Measurements from ENCODE around the gene FAM114A1. TPM values are rescaled to one million over a fixed set of nuclear protein-coding genes. Genes with fewer than 3 reads are reported as not detected.
"Not testable (repeated sequence)": the region's sequence is repeated elsewhere in the genome, so short reads cannot be mapped to it uniquely, and the experiment has no call there.

Gene FAM114A1
- polyA plus RNA-seq, 1 donor from 2014 or later, result not detected

- no peak overlapping the region for H3K4me3 ChIP-seq (ENCODE audit: low read length)
- no peak for TF ChIP-seq POLR2AphosphoS5 (IDR thresholded peaks at IDR 0.05)
- no peak for TF ChIP-seq MXI1 (conservative IDR thresholded peaks at IDR 0.05; ENCODE audit: poor library complexity, severe bottlenecking)
- no peak for TF ChIP-seq TAF1 (IDR thresholded peaks at IDR 0.05; ENCODE audit: low read depth)
- peak overlapping the region; percentile 6 for H2AFZ ChIP-seq (ENCODE audit: low read depth, low read length)
Measured at GRCh38 chr4:38985410-38986100, 117.9 kb downstream of the FAM114A1 start.

GRCh38 chr4:38987491-38987890, 119.9 kb downstream of the FAM114A1 start:
- Histone ChIP-seq H3K27ac (ENCODE audit: low read length) (no peak overlapping the region), H2AFZ (ENCODE audit: low read depth, low read length) (no peak overlapping the region), H3K36me3 (ENCODE audit: insufficient read depth, low read length) (no peaks in the 10 kb centered on the region), H3K9me3 (ENCODE audit: low read length) (no peaks in the 10 kb centered on the region), H3K27me3 (ENCODE audit: insufficient read depth, low read depth, low read length) (no peaks in the 10 kb centered on the region), H3K4me2 (ENCODE audit: low read length) (no peak overlapping the region), H3K4me3 (ENCODE audit: low read length) (no peak overlapping the region), H3K9me2 (ENCODE audit: insufficient read depth, low read length) (no peaks in the 10 kb centered on the region), H4K20me1 (ENCODE audit: insufficient read depth) (no peaks in the 10 kb centered on the region), H3K79me2 (replicated peaks; ENCODE audit: insufficient read depth, low read length) (no peaks in the 10 kb centered on the region), H3K9ac (ENCODE audit: low read length) (no peak overlapping the region), H3F3A (ENCODE audit: insufficient read depth, low read length, poor library complexity, severe bottlenecking) (no peaks in the 10 kb centered on the region)
- TF ChIP-seq SMC3 (conservative IDR thresholded peaks at IDR 0.05; ENCODE audit: poor library complexity) (no peak), EP300 (conservative IDR thresholded peaks at IDR 0.05; ENCODE audit: poor library complexity, severe bottlenecking) (no peak), MXI1 (conservative IDR thresholded peaks at IDR 0.05; ENCODE audit: poor library complexity, severe bottlenecking) (no peak), EZH2 (IDR thresholded peaks at IDR 0.05; ENCODE audit: borderline replicate concordance, insufficient read depth, low read length, poor library complexity, severe bottlenecking) (no peak), CTCF (IDR thresholded peaks at IDR 0.05; ENCODE audit: poor library complexity, severe bottlenecking) (no peak), TAF1 (IDR thresholded peaks at IDR 0.05; ENCODE audit: low read depth) (no peak), RAD21 (conservative IDR thresholded peaks at IDR 0.05) (no peak), POLR2AphosphoS5 (IDR thresholded peaks at IDR 0.05) (no peak), REST (IDR thresholded peaks at IDR 0.05; ENCODE audit: borderline replicate concordance) (no peak)

More at GRCh38 chr4:38985410-38986100, 117.9 kb downstream of the FAM114A1 start:
- no peaks in the 10 kb centered on the region for H3K9me2 ChIP-seq (ENCODE audit: insufficient read depth, low read length)
- no peaks in the 10 kb centered on the region for H3K36me3 ChIP-seq (ENCODE audit: insufficient read depth, low read length)
- no peak overlapping the region for H3K9ac ChIP-seq (ENCODE audit: low read length)
- no peaks in the 10 kb centered on the region for H4K20me1 ChIP-seq (ENCODE audit: insufficient read depth)
- H3K27ac ChIP-seq (ENCODE audit: low read length), result peak overlapping the region; percentile 87
- H3K79me2 ChIP-seq (replicated peaks; ENCODE audit: insufficient read depth, low read length), result no peaks in the 10 kb centered on the region
- no peaks in the 10 kb centered on the region for H3F3A ChIP-seq (ENCODE audit: insufficient read depth, low read length, poor library complexity, severe bottlenecking)
- peak overlapping the region; percentile 1 for H3K4me2 ChIP-seq (ENCODE audit: low read length)
- H3K9me3 ChIP-seq (ENCODE audit: low read length), result no peaks in the 10 kb centered on the region
- no peaks in the 10 kb centered on the region for H3K27me3 ChIP-seq (ENCODE audit: insufficient read depth, low read depth, low read length)

- H2AFZ ChIP-seq (ENCODE audit: low read depth, low read length); H3K4me3 ChIP-seq (ENCODE audit: low read length); H3K27me3 ChIP-seq (ENCODE audit: insufficient read depth, low read depth, low read length); H3K79me2 ChIP-seq (replicated peaks; ENCODE audit: insufficient read depth, low read length); H4K20me1 ChIP-seq (ENCODE audit: insufficient read depth); H3K4me2 ChIP-seq (ENCODE audit: low read length); H3K27ac ChIP-seq (ENCODE audit: low read length); H3K9ac ChIP-seq (ENCODE audit: low read length); H3K36me3 ChIP-seq (ENCODE audit: insufficient read depth, low read length); H3K9me3 ChIP-seq (ENCODE audit: low read length); H3F3A ChIP-seq (ENCODE audit: insufficient read depth, low read length, poor library complexity, severe bottlenecking); H3K9me2 ChIP-seq (ENCODE audit: insufficient read depth, low read length): not testable (repeated sequence)
Measured at GRCh38 chr4:38988353-38988752, 120.7 kb downstream of the FAM114A1 start.
